Stimulated activated CD8-positive, alpha-beta memory T cell treated with anti-CD3 and anti-CD28 coated beads, Interleukin-4, amount 100 ng/mL, for 48 hours (primary cell): ENCODE data around the gene ARHGEF17.

Experiments used
- DNase-seq: peaks from one replicate; pipeline ENCODE4 v3.0.0-alpha.2; 2020

ARHGEF17 gene

GRCh38 chr11:73384872-73385689, 77.0 kb downstream of the ARHGEF17 start:
- DNase-seq: peak; percentile 31

- DNase-seq: no peak
Observed at GRCh38 chr11:73386016-73386415, 77.9 kb downstream of the ARHGEF17 start.

- no peak for DNase-seq
Observed at GRCh38 chr11:73386546-73386945, 78.5 kb downstream of the ARHGEF17 start.

- DNase-seq: no peak
Observed at GRCh38 chr11:73387594-73388264, 79.7 kb downstream of the ARHGEF17 start.

- no peak for DNase-seq
Observed at GRCh38 chr11:73388265-73389133, 80.4 kb downstream of the ARHGEF17 start.

- DNase-seq: no peak
Observed at GRCh38 chr11:73389134-73389525, 81.1 kb downstream of the ARHGEF17 start.

- DNase-seq: no peak
Observed at GRCh38 chr11:73389916-73390315, 81.8 kb downstream of the ARHGEF17 start.

GRCh38 chr11:73390601-73391565, 82.8 kb downstream of the ARHGEF17 start:
- no peak for DNase-seq

GRCh38 chr11:73391665-73392064, 83.6 kb downstream of the ARHGEF17 start:
- no peak for DNase-seq

- no peak for DNase-seq
Observed at GRCh38 chr11:73392108-73393010, 84.3 kb downstream of the ARHGEF17 start.

GRCh38 chr11:73393011-73393380, 84.9 kb downstream of the ARHGEF17 start:
- no peak for DNase-seq

- DNase-seq: peak; percentile 73
Observed at GRCh38 chr11:73393479-73394415, 85.7 kb downstream of the ARHGEF17 start.

GRCh38 chr11:73394416-73395296, 86.6 kb downstream of the ARHGEF17 start:
- no peak for DNase-seq

- no peak for DNase-seq
Observed at GRCh38 chr11:73395297-73396208, 87.5 kb downstream of the ARHGEF17 start.

GRCh38 chr11:73396251-73396930, 88.3 kb downstream of the ARHGEF17 start:
- DNase-seq: no peak

GRCh38 chr11:73396985-73397384, 88.9 kb downstream of the ARHGEF17 start:
- no peak for DNase-seq

GRCh38 chr11:73397468-73398131, 89.5 kb downstream of the ARHGEF17 start:
- no peak for DNase-seq
